GM12878 (cell line): Measurements from ENCODE around the gene MCCD1. TPM values are rescaled to one million over a fixed set of nuclear protein-coding genes. Genes with fewer than 3 reads are reported as not detected.

Source experiments
- BCL11A ChIP-seq: IDR thresholded peaks from 2 replicates; pipeline ENCODE4 v1.6.1; 2011; ENCODE audit warnings: low read depth, low read length
- CBX3 ChIP-seq: fragments of 200-600 bp; sonication (generic); IDR thresholded peaks from 2 replicates; pipeline ENCODE4 v1.6.1; 2016; ENCODE audit warnings: low read depth, borderline replicate concordance
- GABPA ChIP-seq: IDR thresholded peaks from 2 replicates; pipeline ENCODE4 v1.6.1; 2014; ENCODE audit warnings: antibody characterized with exemption, low read depth, mild to moderate bottlenecking, inconsistent platforms
- HCFC1 ChIP-seq: fragments of 150-350 bp; IDR thresholded peaks from 2 replicates; pipeline ENCODE4 v1.6.1; 2014; ENCODE audit warnings: low read length
- LARP7 ChIP-seq: fragments of 450-650 bp; IDR thresholded peaks from 2 replicates; pipeline ENCODE4 v1.6.1; 2017; ENCODE audit warnings: mild to moderate bottlenecking
- MEF2B ChIP-seq: fragments of 450-650 bp; IDR thresholded peaks from 2 replicates; pipeline ENCODE4 v1.6.1; 2018; ENCODE audit warnings: mild to moderate bottlenecking, moderate library complexity; ENCODE audit not compliant: partially characterized antibody, poor library complexity, severe bottlenecking
- MTA2 ChIP-seq: fragments of 450-650 bp; IDR thresholded peaks from 2 replicates; pipeline ENCODE4 v1.6.1; 2016; ENCODE audit warnings: low read depth, mild to moderate bottlenecking, moderate library complexity
- NBN ChIP-seq: fragments of 450-650 bp; IDR thresholded peaks from 2 replicates; pipeline ENCODE4 v1.6.1; 2016
- SUZ12 ChIP-seq: fragments of 200-600 bp; sonication (generic); IDR thresholded peaks from one replicate; pipeline ENCODE4 v1.6.1; 2018; ENCODE audit warnings: antibody characterized with exemption, mild to moderate bottlenecking; ENCODE audit not compliant: unreplicated experiment
- TCF7 ChIP-seq: IDR thresholded peaks from 2 replicates; pipeline ENCODE4 v1.6.1; 2014; ENCODE audit warnings: antibody characterized with exemption, borderline replicate concordance
- USF1 ChIP-seq: IDR thresholded peaks from 2 replicates; pipeline ENCODE4 v1.6.1; 2011; ENCODE audit warnings: borderline replicate concordance, low read depth, mild to moderate bottlenecking, moderate library complexity, mixed read lengths, low read length; ENCODE audit not compliant: insufficient read depth; ENCODE audit errors: extremely low read length
- polyA plus RNA-seq, 11 experiments: library from polyadenylated mRNA; depleted of rRNA in 4 of 11; unstranded in 6 of 11; stranded (reverse) in 5 of 11; fragments of >200 nt; fragmentation: Nextera tagmentation in 4 of 11; fragmentation: Illumina TruSeq in 1 of 11; extraction: Ambion mirVana in 4 of 11; extraction: Trizol in 1 of 11; gene quantifications; 1 replicate in 1 of 11; 2 replicates in 10 of 11; pipeline versions ENCODE4 v1.2.1 to v1.2.3, GENCODE V29; 2011 to 2016; ENCODE audit warnings: inconsistent platforms in 2 of 11, missing spikeins in 2 of 11, low read depth in 1 of 11
- total RNA-seq, 4 experiments: library from RNA; depleted of rRNA in 3 of 4; stranded (reverse); fragments of >200 nt in 3 of 4; fragmentation: Illumina TruSeq in 1 of 4; extraction: Trizol in 1 of 4; gene quantifications; 2 replicates each; pipeline versions ENCODE4 v1.2.1 to v1.2.3, GENCODE V29; 2013 to 2021
- TF ChIP-seq, protein P1 (sequence below): fragments of 450-650 bp; formaldehyde crosslinking; IDR thresholded peaks from 2 replicates; pipeline ENCODE4 v1.4.0; 2022; ENCODE audit warnings: mild to moderate bottlenecking, moderate library complexity
- TF ChIP-seq, protein P2 (sequence below): IDR thresholded peaks from 2 replicates; pipeline ENCODE4 v1.6.1; 2011; ENCODE audit warnings: borderline replicate concordance, low read depth, mild to moderate bottlenecking, moderate library complexity, low read length; ENCODE audit not compliant: insufficient read depth, poor library complexity, severe bottlenecking
- TF ChIP-seq, protein P3 (sequence below): fragments of 450-650 bp; IDR thresholded peaks from 2 replicates; pipeline ENCODE4 v1.6.1; 2016; ENCODE audit warnings: mild to moderate bottlenecking
- TF ChIP-seq, protein P4 (sequence below): fragments of 450-650 bp; IDR thresholded peaks from 2 replicates; pipeline ENCODE4 v1.6.1; 2018; ENCODE audit warnings: mild to moderate bottlenecking, low read depth, moderate library complexity; ENCODE audit not compliant: partially characterized antibody

The MCCD1 gene
- total and polyA plus RNA-seq, 10 of the 15 experiments (the other 5 are each of a cell fraction or from before 2014, with no cell fraction given): not detected

- no peak for TF ChIP-seq USF1
- TF ChIP-seq TCF7: no peak
- no peak for TF ChIP-seq CBX3
- no peak for TF ChIP-seq SUZ12
- TF ChIP-seq, protein P1, sequence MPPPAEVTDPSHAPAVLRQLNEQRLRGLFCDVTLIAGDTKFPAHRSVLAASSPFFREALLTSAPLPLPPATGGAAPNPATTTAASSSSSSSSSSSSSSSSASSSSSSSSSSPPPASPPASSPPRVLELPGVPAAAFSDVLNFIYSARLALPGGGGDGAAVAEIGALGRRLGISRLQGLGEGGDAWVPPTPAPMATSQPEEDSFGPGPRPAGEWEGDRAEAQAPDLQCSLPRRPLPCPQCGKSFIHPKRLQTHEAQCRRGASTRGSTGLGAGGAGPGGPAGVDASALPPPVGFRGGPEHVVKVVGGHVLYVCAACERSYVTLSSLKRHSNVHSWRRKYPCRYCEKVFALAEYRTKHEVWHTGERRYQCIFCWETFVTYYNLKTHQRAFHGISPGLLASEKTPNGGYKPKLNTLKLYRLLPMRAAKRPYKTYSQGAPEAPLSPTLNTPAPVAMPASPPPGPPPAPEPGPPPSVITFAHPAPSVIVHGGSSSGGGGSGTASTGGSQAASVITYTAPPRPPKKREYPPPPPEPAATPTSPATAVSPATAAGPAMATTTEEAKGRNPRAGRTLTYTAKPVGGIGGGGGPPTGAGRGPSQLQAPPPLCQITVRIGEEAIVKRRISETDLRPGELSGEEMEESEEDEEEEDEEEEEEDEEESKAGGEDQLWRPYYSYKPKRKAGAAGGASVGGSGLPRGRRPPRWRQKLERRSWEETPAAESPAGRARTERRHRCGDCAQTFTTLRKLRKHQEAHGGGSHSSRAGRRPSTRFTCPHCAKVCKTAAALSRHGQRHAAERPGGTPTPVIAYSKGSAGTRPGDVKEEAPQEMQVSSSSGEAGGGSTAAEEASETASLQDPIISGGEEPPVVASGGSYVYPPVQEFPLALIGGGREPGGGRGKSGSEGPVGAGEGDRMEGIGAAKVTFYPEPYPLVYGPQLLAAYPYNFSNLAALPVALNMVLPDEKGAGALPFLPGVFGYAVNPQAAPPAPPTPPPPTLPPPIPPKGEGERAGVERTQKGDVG (CRISPR knock-in tag): no peak
- peak; percentile 18; the same call in 1 of the 2 replicates for TF ChIP-seq MTA2
- TF ChIP-seq, protein P2, sequence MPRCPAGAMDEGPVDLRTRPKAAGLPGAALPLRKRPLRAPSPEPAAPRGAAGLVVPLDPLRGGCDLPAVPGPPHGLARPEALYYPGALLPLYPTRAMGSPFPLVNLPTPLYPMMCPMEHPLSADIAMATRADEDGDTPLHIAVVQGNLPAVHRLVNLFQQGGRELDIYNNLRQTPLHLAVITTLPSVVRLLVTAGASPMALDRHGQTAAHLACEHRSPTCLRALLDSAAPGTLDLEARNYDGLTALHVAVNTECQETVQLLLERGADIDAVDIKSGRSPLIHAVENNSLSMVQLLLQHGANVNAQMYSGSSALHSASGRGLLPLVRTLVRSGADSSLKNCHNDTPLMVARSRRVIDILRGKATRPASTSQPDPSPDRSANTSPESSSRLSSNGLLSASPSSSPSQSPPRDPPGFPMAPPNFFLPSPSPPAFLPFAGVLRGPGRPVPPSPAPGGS: no peak
- TF ChIP-seq HCFC1: 0 out of 2 replicates have a peak, but pooled peaks have one; percentile 16
- TF ChIP-seq GABPA: no peak
- TF ChIP-seq, protein P3, sequence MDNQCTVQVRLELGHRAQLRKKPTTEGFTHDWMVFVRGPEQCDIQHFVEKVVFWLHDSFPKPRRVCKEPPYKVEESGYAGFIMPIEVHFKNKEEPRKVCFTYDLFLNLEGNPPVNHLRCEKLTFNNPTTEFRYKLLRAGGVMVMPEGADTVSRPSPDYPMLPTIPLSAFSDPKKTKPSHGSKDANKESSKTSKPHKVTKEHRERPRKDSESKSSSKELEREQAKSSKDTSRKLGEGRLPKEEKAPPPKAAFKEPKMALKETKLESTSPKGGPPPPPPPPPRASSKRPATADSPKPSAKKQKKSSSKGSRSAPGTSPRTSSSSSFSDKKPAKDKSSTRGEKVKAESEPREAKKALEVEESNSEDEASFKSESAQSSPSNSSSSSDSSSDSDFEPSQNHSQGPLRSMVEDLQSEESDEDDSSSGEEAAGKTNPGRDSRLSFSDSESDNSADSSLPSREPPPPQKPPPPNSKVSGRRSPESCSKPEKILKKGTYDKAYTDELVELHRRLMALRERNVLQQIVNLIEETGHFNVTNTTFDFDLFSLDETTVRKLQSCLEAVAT: peak; percentile 90
- TF ChIP-seq BCL11A: no peak; the same call in 1 of the 2 replicates
- peak; percentile 40 for TF ChIP-seq MEF2B
- peak; percentile 91 for TF ChIP-seq NBN
- TF ChIP-seq LARP7: peak; percentile 59; the same call in 1 of the 2 replicates
- TF ChIP-seq, protein P4, sequence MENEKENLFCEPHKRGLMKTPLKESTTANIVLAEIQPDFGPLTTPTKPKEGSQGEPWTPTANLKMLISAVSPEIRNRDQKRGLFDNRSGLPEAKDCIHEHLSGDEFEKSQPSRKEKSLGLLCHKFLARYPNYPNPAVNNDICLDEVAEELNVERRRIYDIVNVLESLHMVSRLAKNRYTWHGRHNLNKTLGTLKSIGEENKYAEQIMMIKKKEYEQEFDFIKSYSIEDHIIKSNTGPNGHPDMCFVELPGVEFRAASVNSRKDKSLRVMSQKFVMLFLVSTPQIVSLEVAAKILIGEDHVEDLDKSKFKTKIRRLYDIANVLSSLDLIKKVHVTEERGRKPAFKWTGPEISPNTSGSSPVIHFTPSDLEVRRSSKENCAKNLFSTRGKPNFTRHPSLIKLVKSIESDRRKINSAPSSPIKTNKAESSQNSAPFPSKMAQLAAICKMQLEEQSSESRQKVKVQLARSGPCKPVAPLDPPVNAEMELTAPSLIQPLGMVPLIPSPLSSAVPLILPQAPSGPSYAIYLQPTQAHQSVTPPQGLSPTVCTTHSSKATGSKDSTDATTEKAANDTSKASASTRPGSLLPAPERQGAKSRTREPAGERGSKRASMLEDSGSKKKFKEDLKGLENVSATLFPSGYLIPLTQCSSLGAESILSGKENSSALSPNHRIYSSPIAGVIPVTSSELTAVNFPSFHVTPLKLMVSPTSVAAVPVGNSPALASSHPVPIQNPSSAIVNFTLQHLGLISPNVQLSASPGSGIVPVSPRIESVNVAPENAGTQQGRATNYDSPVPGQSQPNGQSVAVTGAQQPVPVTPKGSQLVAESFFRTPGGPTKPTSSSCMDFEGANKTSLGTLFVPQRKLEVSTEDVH: no peak
These were observed 43.5 kb downstream of the MCCD1 start, which contains the start of gene LTA (continued) for GRCh38 chr6:31572041-31572911.
